Naive B cell (primary cell): ENCODE measurements around the gene ICAM2. TPM values are rescaled to one million over a fixed set of nuclear protein-coding genes. Genes with fewer than 3 reads are reported as not detected.

Source experiments
- ATAC-seq, 2 donors: fragments of 150-1000 bp; cut with Tn5 transposase; 2 replicates each; pipeline ENCODE4 v1.10.0; 2021; ENCODE audit warnings: low read depth in 2 of 2, mild to moderate bottlenecking in 2 of 2, moderate library complexity in 2 of 2
- DNase-seq: peaks from one replicate; pipeline ENCODE4 v3.0.0; 2022
- H3K27ac Mint-ChIP-seq, 6 donors: one replicate each; pipeline ENCODE4 v1.8.0; 2020 to 2022; ENCODE audit warnings: mild to moderate bottlenecking in 6 of 6, mixed read lengths in 6 of 6, moderate library complexity in 5 of 6, inconsistent platforms in 2 of 6
- H3K27me3 Mint-ChIP-seq, 3 donors: one replicate each; pipeline ENCODE4 v1.8.0; 2021 to 2022; ENCODE audit warnings: mixed read lengths in 3 of 3, mild to moderate bottlenecking in 1 of 3
- H3K36me3 Mint-ChIP-seq, 2 donors: one replicate each; pipeline ENCODE4 v1.8.0; 2020 to 2022; ENCODE audit warnings: mixed read lengths in 2 of 2, inconsistent platforms in 1 of 2, mild to moderate bottlenecking in 1 of 2
- H3K4me1 Mint-ChIP-seq, 3 donors: one replicate each; pipeline ENCODE4 v1.8.0; 2020 to 2022; ENCODE audit warnings: mixed read lengths in 3 of 3, inconsistent platforms in 1 of 3, mild to moderate bottlenecking in 1 of 3, moderate library complexity in 1 of 3
- H3K4me3 Mint-ChIP-seq, 8 donors: one replicate each; pipeline ENCODE4 v1.8.0; 2020 to 2022; ENCODE audit warnings: mild to moderate bottlenecking in 8 of 8, mixed read lengths in 8 of 8, moderate library complexity in 8 of 8, inconsistent platforms in 2 of 8
- H3K9me3 Mint-ChIP-seq, 7 donors: one replicate each; pipeline ENCODE4 v1.8.0; 2020 to 2022; ENCODE audit warnings: mixed read lengths in 7 of 7, mild to moderate bottlenecking in 5 of 7, inconsistent platforms in 2 of 7, moderate library complexity in 1 of 7
- polyA plus RNA-seq, 6 donors: library from polyadenylated mRNA; unstranded; fragments of 300-500 nt; fragmentation: Illumina TruSeq; gene quantifications; one replicate each; pipeline ENCODE4 v1.2.3, GENCODE V29; 2021; ENCODE audit warnings: low read depth in 6 of 6

ICAM2 gene
- polyA plus RNA-seq, 6 donors from 2014 or later: 214 to 346 (median 290) TPM

- ATAC-seq (no peak), DNase-seq (no peak)
- Mint-ChIP-seq H3K4me3 (peak overlapping the region in 3 of 8 donors; percentile 29 to 77 (median 61)), H3K36me3 (no peaks in the 10 kb centered on the region), H3K27ac (no peak overlapping the region), H3K9me3 (no peaks in the 10 kb centered on the region), H3K27me3 (peaks cover 0 to 8% (median 0%) of the 10 kb centered on the region in 3 donors), H3K4me1 (peaks cover 47 to 64% (median 54%) of the 10 kb centered on the region in 3 donors)
Observed at GRCh38 chr17:63995626-63996025, 24.8 kb downstream of the ICAM2 start.

GRCh38 chr17:63993368-63993985 is 27.0 kb downstream of the ICAM2 start:
- H3K36me3 Mint-ChIP-seq: no peaks in the 10 kb centered on the region

DNA sequence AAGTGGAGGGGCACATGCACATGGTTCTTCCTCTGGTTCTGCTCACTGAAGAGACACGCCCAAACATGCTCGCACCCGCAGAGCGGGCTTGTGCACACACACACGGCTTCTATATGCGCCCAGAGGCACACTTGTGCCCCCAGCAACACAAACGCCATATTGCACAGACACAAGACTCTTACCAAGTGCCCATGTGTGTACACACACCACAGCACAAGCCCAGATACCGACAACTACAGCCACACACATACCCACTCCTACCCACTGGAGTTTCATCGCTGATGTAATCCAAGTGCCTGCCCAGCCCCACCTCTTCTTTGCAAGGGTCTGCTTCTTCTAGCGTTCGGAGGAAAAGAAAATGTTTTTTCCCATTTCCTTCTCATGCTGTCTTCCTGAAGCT is 28.8 kb downstream of the ICAM2 start:
- no peaks in the 10 kb centered on the region for H3K36me3 Mint-ChIP-seq
- DNase-seq: no peak
- peaks cover 35 to 45% (median 42%) of the 10 kb centered on the region in 3 donors for H3K4me1 Mint-ChIP-seq
- peak overlapping the region in 2 of 6 donors; percentile 83 for H3K27ac Mint-ChIP-seq
- H3K4me3 Mint-ChIP-seq: peak overlapping the region in 5 of 8 donors; percentile 29 to 78 (median 39)
- H3K9me3 Mint-ChIP-seq: no peaks in the 10 kb centered on the region
- no peak for ATAC-seq
- peaks cover 0 to 8% (median 0%) of the 10 kb centered on the region in 3 donors for H3K27me3 Mint-ChIP-seq

More at GRCh38 chr17:63993368-63993985, 27.0 kb downstream of the ICAM2 start:
- DNase-seq (peak; percentile 22), ATAC-seq (peak; percentile 20 to 22)
- H3K27ac Mint-ChIP-seq: peak overlapping the region in 3 of 6 donors; percentile 44 to 54 (median 47)
- H3K4me1 Mint-ChIP-seq: peaks cover 43 to 56% (median 50%) of the 10 kb centered on the region in 3 donors
- H3K9me3 Mint-ChIP-seq: no peaks in the 10 kb centered on the region
- peak overlapping the region in 1 of 8 donors; percentile 35 for H3K4me3 Mint-ChIP-seq
- peaks cover 0 to 8% (median 0%) of the 10 kb centered on the region in 3 donors for H3K27me3 Mint-ChIP-seq

DNA sequence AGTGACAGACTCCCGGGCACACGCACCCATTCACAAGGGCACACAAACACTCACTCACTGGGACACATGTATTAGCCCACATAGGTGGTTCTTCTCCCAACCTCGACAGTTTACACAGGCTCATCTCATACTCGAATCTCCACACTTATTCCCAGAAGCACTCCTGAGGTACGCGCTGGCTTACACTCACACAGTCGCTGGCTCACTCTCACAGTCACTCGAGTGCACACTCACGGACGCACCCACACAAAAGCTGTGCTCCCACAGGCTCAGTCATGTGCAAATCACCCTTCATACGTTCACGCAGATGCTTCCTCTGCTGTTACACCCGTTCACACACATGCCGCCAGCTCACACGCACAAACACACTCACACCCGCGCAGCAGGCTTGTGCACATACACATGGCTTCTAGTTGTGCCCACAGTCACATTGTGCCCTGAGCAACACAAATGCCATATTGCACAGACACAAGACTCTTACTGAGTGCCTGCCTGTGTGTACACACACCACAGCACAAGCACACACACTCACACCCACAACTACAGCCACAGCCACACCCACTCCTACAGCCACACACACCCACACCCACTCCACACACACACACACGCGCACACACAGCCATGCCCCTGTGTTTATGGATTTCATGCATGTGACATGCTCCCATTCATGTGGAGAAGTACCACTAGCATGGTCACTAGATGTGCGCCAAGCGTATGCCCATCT is 30.6 kb downstream of the ICAM2 start:
- H3K27ac Mint-ChIP-seq: peak overlapping the region in 4 of 6 donors; percentile 8 to 93 (median 74)
- ATAC-seq (no peak), DNase-seq (no peak)
- peaks cover 0 to 8% (median 0%) of the 10 kb centered on the region in 3 donors for H3K27me3 Mint-ChIP-seq
- no peaks in the 10 kb centered on the region for H3K36me3 Mint-ChIP-seq
- peak overlapping the region in 5 of 8 donors; percentile 50 to 87 (median 78) for H3K4me3 Mint-ChIP-seq
- no peaks in the 10 kb centered on the region for H3K9me3 Mint-ChIP-seq
- H3K4me1 Mint-ChIP-seq: peaks cover 39 to 58% (median 54%) of the 10 kb centered on the region in 3 donors

DNA sequence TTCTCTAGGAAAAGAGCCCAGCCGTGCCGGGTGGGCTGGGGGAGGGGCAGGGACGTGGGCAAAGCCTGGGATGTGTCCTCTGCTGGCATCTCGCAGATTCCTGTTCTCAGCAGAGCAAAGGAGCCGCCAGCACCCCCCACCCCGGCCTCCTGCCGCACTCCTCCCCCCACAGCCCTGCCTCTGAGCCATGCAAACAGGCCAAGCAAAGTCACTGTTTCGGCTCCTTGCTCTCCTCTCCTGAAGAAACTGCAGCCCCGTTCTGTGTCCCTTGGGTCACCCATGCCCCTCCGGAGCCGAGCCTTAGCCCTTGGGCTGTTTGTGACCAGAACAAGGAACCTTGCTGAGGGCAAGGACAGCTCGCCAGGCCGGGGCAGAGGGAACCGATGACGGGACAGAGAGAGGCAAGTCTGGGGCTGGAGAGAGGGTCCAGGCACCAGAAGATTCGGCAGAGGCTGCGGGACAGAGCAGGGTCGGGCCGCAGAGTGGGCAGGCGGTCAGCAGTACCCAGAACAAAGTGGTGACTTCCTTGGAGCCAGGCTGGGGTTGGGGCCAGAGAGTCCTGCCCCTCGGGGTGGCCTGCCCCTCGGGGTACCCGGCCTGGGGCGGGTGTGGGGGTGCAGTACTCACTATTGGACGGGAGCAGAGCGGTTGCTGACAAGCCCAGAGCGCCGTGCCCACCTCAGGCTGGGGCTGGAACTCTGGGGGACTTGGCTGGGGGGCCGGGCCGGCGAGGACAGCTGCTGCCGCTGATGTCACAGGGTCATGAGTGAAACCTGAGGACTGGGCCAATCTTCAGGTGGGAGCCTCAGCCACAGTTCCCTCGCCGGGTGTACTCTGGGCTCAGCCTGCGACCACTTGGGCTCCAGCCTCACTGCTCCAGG is 31.5 kb downstream of the ICAM2 start:
- DNase-seq: no peak
- H3K27me3 Mint-ChIP-seq: peaks cover 0 to 8% (median 0%) of the 10 kb centered on the region in 3 donors
- H3K4me3 Mint-ChIP-seq: peak overlapping the region in 1 of 8 donors; percentile 47
- H3K27ac Mint-ChIP-seq: peak overlapping the region in 1 of 6 donors; percentile 8
- H3K36me3 Mint-ChIP-seq: no peaks in the 10 kb centered on the region
- ATAC-seq: no peak
- peaks cover 42 to 59% (median 55%) of the 10 kb centered on the region in 3 donors for H3K4me1 Mint-ChIP-seq
- no peaks in the 10 kb centered on the region for H3K9me3 Mint-ChIP-seq

GRCh38 chr17:63988127-63988478 is 32.3 kb downstream of the ICAM2 start:
- H3K4me1 Mint-ChIP-seq: peaks cover 36 to 53% (median 52%) of the 10 kb centered on the region in 3 donors
- peaks cover 0 to 1% of the 10 kb centered on the region in 2 donors for H3K36me3 Mint-ChIP-seq
- no peak overlapping the region for H3K4me3 Mint-ChIP-seq
- H3K27ac Mint-ChIP-seq: peak overlapping the region in 1 of 6 donors; percentile 68
- DNase-seq (no peak), ATAC-seq (no peak)
- H3K9me3 Mint-ChIP-seq: peaks cover 0 to under 1% (median 0%) of the 10 kb centered on the region in 7 donors
- peaks cover 0 to 8% (median 0%) of the 10 kb centered on the region in 3 donors for H3K27me3 Mint-ChIP-seq

- H3K4me1 Mint-ChIP-seq: peaks cover 31 to 53% (median 52%) of the 10 kb centered on the region in 3 donors
- peak overlapping the region in 2 of 6 donors; percentile 68 to 82 for H3K27ac Mint-ChIP-seq
- H3K27me3 Mint-ChIP-seq: peaks cover 0 to 2% (median 0%) of the 10 kb centered on the region in 3 donors
- ATAC-seq (no peak), DNase-seq (no peak)
- H3K36me3 Mint-ChIP-seq: peaks cover 4 to 8% of the 10 kb centered on the region in 2 donors
- peak overlapping the region in 1 of 8 donors; percentile 40 for H3K4me3 Mint-ChIP-seq
- peaks cover 3 to 7% (median 5%) of the 10 kb centered on the region in 7 donors for H3K9me3 Mint-ChIP-seq
Observed at GRCh38 chr17:63987221-63988126, 33.0 kb downstream of the ICAM2 start.

DNA sequence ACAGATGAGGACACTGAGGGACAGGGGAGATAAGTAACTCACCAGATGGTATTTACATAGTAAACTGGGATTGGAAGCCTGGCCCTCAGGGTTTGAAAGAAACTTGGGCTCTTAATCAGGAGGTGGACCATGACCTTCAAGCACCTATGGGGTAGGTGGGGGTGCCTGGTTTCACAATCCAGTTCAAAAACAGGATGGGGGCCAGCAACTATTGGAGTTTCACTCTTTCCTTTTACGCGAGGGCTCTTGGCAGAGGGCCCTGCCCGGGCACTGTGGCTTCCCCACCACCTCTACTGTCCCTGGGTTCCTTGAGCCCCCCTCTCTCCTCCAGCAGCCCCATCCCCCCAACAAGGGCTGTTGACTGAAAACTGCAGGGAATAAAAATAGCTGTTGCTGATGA is 33.6 kb downstream of the ICAM2 start:
- H3K27me3 Mint-ChIP-seq: no peaks in the 10 kb centered on the region
- no peak overlapping the region for H3K27ac Mint-ChIP-seq

GRCh38 chr17:63985387-63986140 is 34.9 kb downstream of the ICAM2 start:
- Mint-ChIP-seq H3K4me3 (peak overlapping the region in 3 of 8 donors; percentile 6 to 35 (median 10)), H3K36me3 (peaks cover 5 to 15% of the 10 kb centered on the region in 2 donors), H3K4me1 (peaks cover 20 to 36% (median 35%) of the 10 kb centered on the region in 3 donors), H3K9me3 (peaks cover 6 to 16% (median 10%) of the 10 kb centered on the region in 7 donors), H3K27ac (peak overlapping the region in 3 of 6 donors; percentile 58 to 76 (median 65)), H3K27me3 (no peaks in the 10 kb centered on the region)
- ATAC-seq (no peak), DNase-seq (no peak)

More for the DNA sequence above, 33.6 kb downstream of the ICAM2 start:
- Mint-ChIP-seq H3K4me3 (no peak overlapping the region), H3K36me3 (peaks cover 5 to 14% of the 10 kb centered on the region in 2 donors), H3K4me1 (peaks cover 24 to 47% (median 46%) of the 10 kb centered on the region in 3 donors), H3K9me3 (peaks cover 6 to 13% (median 8%) of the 10 kb centered on the region in 7 donors)
- DNase-seq (no peak), ATAC-seq (no peak)

DNA sequence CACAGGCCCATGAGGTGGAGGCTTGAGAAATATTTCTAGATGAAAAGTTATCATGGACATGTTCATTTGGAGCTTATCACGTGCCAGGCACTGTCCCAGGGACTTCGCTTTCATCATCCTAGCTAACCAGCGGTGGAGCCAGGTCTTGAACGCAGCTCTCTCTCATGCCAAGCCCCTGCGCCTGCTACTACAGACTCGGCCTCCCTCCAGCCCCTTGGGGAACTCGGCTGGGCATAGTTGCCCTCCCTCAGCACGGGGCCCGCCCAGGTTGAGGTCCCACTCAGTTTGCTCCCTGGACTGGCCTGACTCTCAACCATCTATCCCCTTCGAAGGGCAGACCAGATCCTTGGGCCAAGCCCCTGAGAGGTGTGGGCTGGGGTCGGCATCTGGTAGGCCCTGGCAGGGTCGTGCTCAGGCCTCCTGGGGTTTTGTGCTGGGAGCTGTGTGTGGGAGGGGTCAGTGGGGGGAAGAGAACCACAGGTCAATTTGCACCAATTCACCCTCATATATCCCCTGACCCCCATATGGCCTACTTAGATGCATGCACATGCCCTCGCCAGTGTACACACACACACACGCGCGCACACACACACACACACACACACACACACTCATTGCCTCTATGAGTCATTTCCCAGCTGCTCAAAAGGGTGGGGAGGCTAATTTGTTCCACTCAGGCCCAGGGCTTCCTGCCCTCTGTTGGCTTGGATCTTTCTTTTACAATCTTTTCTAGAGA is 35.6 kb downstream of the ICAM2 start:
- Mint-ChIP-seq H3K36me3 (peaks cover 5 to 15% of the 10 kb centered on the region in 2 donors), H3K27me3 (no peaks in the 10 kb centered on the region), H3K4me3 (no peak overlapping the region), H3K27ac (peak overlapping the region in 3 of 6 donors; percentile 28 to 76 (median 65)), H3K9me3 (peaks cover 6 to 16% (median 10%) of the 10 kb centered on the region in 7 donors), H3K4me1 (peaks cover 13 to 28% (median 27%) of the 10 kb centered on the region in 3 donors)
- DNase-seq (no peak), ATAC-seq (peak; percentile 21 to 52)

GRCh38 chr17:63984236-63984635 is 36.2 kb downstream of the ICAM2 start:
- Mint-ChIP-seq H3K4me3 (no peak overlapping the region), H3K9me3 (peaks cover 6 to 16% (median 10%) of the 10 kb centered on the region in 7 donors), H3K27me3 (no peaks in the 10 kb centered on the region), H3K27ac (no peak overlapping the region), H3K4me1 (peaks cover 10 to 24% (median 23%) of the 10 kb centered on the region in 3 donors), H3K36me3 (peaks cover 5 to 15% of the 10 kb centered on the region in 2 donors)
- no peak for ATAC-seq
- DNase-seq: no peak
